ENCODE results near the gene DMXL1.
"Not testable (repeated sequence)": the region's sequence is repeated elsewhere in the genome, so short reads cannot be mapped to it uniquely, and the experiment has no call there.

DNA sequence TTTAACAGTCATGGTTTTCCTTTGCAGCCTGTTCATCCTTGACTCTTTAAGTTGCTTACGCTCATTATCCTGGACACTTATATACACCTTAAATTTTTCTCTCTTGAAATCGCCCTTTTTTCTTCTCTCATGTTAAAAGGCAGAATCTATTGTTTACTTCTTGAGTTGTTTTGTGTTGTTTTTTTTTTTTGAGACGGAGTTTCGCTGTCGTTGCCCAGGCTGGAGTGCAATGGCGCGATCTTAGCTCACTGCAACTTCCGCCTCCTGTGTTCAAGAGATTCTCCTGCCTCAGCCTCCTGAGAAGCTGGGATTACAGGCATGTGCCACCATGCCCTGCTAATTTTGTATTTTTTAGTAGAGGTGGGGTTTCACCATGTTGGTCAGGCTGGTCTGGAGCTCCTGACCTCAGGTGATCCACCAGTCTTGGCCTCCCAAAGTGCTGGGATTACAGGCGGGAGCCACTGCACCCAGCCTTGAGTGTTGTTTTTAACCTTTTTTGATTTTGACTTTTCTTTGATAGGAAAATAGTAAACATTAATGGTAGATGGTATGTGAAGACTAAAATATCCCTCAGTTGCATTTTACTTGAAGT is 3.0 kb downstream of the DMXL1 start:
- TF ChIP-seq, protein P1, sequence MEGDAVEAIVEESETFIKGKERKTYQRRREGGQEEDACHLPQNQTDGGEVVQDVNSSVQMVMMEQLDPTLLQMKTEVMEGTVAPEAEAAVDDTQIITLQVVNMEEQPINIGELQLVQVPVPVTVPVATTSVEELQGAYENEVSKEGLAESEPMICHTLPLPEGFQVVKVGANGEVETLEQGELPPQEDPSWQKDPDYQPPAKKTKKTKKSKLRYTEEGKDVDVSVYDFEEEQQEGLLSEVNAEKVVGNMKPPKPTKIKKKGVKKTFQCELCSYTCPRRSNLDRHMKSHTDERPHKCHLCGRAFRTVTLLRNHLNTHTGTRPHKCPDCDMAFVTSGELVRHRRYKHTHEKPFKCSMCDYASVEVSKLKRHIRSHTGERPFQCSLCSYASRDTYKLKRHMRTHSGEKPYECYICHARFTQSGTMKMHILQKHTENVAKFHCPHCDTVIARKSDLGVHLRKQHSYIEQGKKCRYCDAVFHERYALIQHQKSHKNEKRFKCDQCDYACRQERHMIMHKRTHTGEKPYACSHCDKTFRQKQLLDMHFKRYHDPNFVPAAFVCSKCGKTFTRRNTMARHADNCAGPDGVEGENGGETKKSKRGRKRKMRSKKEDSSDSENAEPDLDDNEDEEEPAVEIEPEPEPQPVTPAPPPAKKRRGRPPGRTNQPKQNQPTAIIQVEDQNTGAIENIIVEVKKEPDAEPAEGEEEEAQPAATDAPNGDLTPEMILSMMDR (conservative IDR thresholded peaks at IDR 0.05): not testable (repeated sequence)
- not testable (repeated sequence) for TF ChIP-seq ZFX (IDR thresholded peaks at IDR 0.05)
